Jurkat, Clone E6-1 (cell line): ENCODE data around the gene RHOB.

Source experiments
- DNase-seq: peaks from one replicate; pipeline ENCODE4 v3.0.0-alpha.2; 2011; ENCODE audit warnings: low read depth, low spot score
- H3K4me3 ChIP-seq: 2 replicates; pipeline ENCODE4 v1.5.1; 2011; ENCODE audit warnings: mild to moderate bottlenecking, low read length, control low read depth, moderate library complexity

The RHOB gene

GRCh38 chr2:20468549-20469500 is 22.0 kb downstream of the RHOB start:
- H3K4me3 ChIP-seq = no peak overlapping the region
- DNase-seq = no peak

GRCh38 chr2:20469595-20469994 is 22.7 kb downstream of the RHOB start:
- no peak overlapping the region for H3K4me3 ChIP-seq
- DNase-seq = no peak

GRCh38 chr2:20470211-20470610 is 23.3 kb downstream of the RHOB start:
- no peak overlapping the region for H3K4me3 ChIP-seq
- no peak for DNase-seq

GRCh38 chr2:20471148-20471547 is 24.3 kb downstream of the RHOB start:
- no peak overlapping the region for H3K4me3 ChIP-seq
- DNase-seq = no peak

- H3K4me3 ChIP-seq = no peak overlapping the region
- DNase-seq = no peak
Observed at GRCh38 chr2:20471902-20472559, 25.2 kb downstream of the RHOB start.

- DNase-seq = no peak
- no peak overlapping the region for H3K4me3 ChIP-seq
Observed at GRCh38 chr2:20472569-20472968, 25.7 kb downstream of the RHOB start.

- no peak for DNase-seq
- no peak overlapping the region for H3K4me3 ChIP-seq
Observed at GRCh38 chr2:20473128-20473527, 26.3 kb downstream of the RHOB start.

GRCh38 chr2:20474757-20475566 is 28.1 kb downstream of the RHOB start:
- no peak overlapping the region for H3K4me3 ChIP-seq
- DNase-seq = no peak

GRCh38 chr2:20475567-20475952 is 28.7 kb downstream of the RHOB start:
- DNase-seq = no peak

GRCh38 chr2:20476481-20476880 is 29.6 kb downstream of the RHOB start:
- H3K4me3 ChIP-seq = no peak overlapping the region
- DNase-seq = no peak

More at GRCh38 chr2:20475567-20475952, 28.7 kb downstream of the RHOB start:
- no peak overlapping the region for H3K4me3 ChIP-seq

- H3K4me3 ChIP-seq = no peak overlapping the region
- no peak for DNase-seq
Observed at GRCh38 chr2:20476950-20477349, 30.1 kb downstream of the RHOB start.

GRCh38 chr2:20478961-20479360 is 32.1 kb downstream of the RHOB start:
- no peak for DNase-seq
- no peak overlapping the region for H3K4me3 ChIP-seq

GRCh38 chr2:20479835-20480234 is 33.0 kb downstream of the RHOB start:
- DNase-seq = no peak
- no peak overlapping the region for H3K4me3 ChIP-seq

- no peak for DNase-seq
- no peak overlapping the region for H3K4me3 ChIP-seq
Observed at GRCh38 chr2:20480913-20481312, 34.0 kb downstream of the RHOB start.

GRCh38 chr2:20481798-20482405 is 35.0 kb downstream of the RHOB start:
- no peak for DNase-seq
- H3K4me3 ChIP-seq = no peak overlapping the region

- no peak for DNase-seq
- no peak overlapping the region for H3K4me3 ChIP-seq
Observed at GRCh38 chr2:20482725-20483124, 35.9 kb downstream of the RHOB start.

- DNase-seq = no peak
- no peak overlapping the region for H3K4me3 ChIP-seq
Observed at GRCh38 chr2:20483194-20483895, 36.5 kb downstream of the RHOB start.

GRCh38 chr2:20484034-20484617 is 37.3 kb downstream of the RHOB start:
- H3K4me3 ChIP-seq = no peak overlapping the region
- no peak for DNase-seq
